Endodermal cell (in vitro differentiated cells): ENCODE measurements around the gene IL36B. TPM values are rescaled to one million over a fixed set of nuclear protein-coding genes. Genes with fewer than 3 reads are reported as not detected.

Experiments
- DNase-seq: peaks from one replicate; pipeline ENCODE4 v3.0.0-alpha.2; 2017
- H3K27ac ChIP-seq: 2 replicates; pipeline ENCODE4 v1.5.1; 2013; ENCODE audit warnings: mild to moderate bottlenecking, low read depth, low read length, moderate library complexity
- H3K27me3 ChIP-seq: 2 replicates; pipeline ENCODE4 v1.6.1; 2013; ENCODE audit warnings: mild to moderate bottlenecking, low read length, moderate library complexity; ENCODE audit not compliant: insufficient read depth, control insufficient read depth, poor library complexity, severe bottlenecking
- H3K36me3 ChIP-seq: 2 replicates; pipeline ENCODE4 v1.7.0; 2013; ENCODE audit warnings: mild to moderate bottlenecking, low read length, moderate library complexity; ENCODE audit not compliant: control insufficient read depth, insufficient read depth
- H3K4me1 ChIP-seq: one replicate; pipeline ENCODE4 v1.7.0; 2013; ENCODE audit warnings: low read length; ENCODE audit not compliant: control insufficient read depth, insufficient read depth
- H3K4me3 ChIP-seq: 2 replicates; pipeline ENCODE4 v1.5.1; 2013; ENCODE audit warnings: mild to moderate bottlenecking, low read length, moderate library complexity
- H3K9ac ChIP-seq: 2 replicates; pipeline ENCODE4 v1.6.1; 2013; ENCODE audit warnings: mild to moderate bottlenecking, low read length, moderate library complexity; ENCODE audit not compliant: poor library complexity, severe bottlenecking; ENCODE audit errors: extremely low read depth
- H3K9me3 ChIP-seq: 2 replicates; pipeline ENCODE4 v1.6.1; 2013; ENCODE audit warnings: mild to moderate bottlenecking, low read length, moderate library complexity; ENCODE audit not compliant: control insufficient read depth
- H3K27ac Mint-ChIP-seq: 2 replicates; pipeline ENCODE4 v1.8.0; 2020; ENCODE audit warnings: mixed read lengths
- H3K27me3 Mint-ChIP-seq: 2 replicates; pipeline ENCODE4 v1.8.0; 2021; ENCODE audit warnings: mild to moderate bottlenecking, mixed read lengths; ENCODE audit not compliant: insufficient read depth
- H3K36me3 Mint-ChIP-seq: 2 replicates; pipeline ENCODE4 v1.8.0; 2020; ENCODE audit warnings: low read depth, mixed read lengths
- H3K4me1 Mint-ChIP-seq: 2 replicates; pipeline ENCODE4 v1.8.0; 2020; ENCODE audit warnings: mixed read lengths
- H3K4me3 Mint-ChIP-seq: 2 replicates; pipeline ENCODE4 v1.8.0; 2020; ENCODE audit warnings: mild to moderate bottlenecking, moderate library complexity, mixed read lengths
- H3K9me3 Mint-ChIP-seq: 2 replicates; pipeline ENCODE4 v1.8.0; 2020; ENCODE audit warnings: mild to moderate bottlenecking, mixed read lengths
- CTCF ChIP-seq: fragments of 200-600 bp; sonication (generic); conservative IDR thresholded peaks from 2 replicates; pipeline ENCODE4 v1.5.0; 2021; ENCODE audit warnings: antibody characterized with exemption, mild to moderate bottlenecking
- WGBS, 2 experiments: methylation state at CpG; one replicate each; pipeline versions ENCODE4 v1.1.5 to v1.1.7; 2013; ENCODE audit warnings: missing lambda C conversion rate in 2 of 2, mixed read lengths in 1 of 2; ENCODE audit not compliant: insufficient coverage in 1 of 2, insufficient read length in 1 of 2; 5-methylcytosine and 5-hydroxymethylcytosine counted together
- total RNA-seq, 2 donors: library from RNA; stranded (reverse); fragmentation: NEBNext Ultra II Directional in 1 of 2; extraction: Animal tissue kit (Norgen Biotek cat#: 25700) in 1 of 2; gene quantifications; 2 replicates in 1 of 2; 3 replicates in 1 of 2; pipeline ENCODE4 v1.2.1, GENCODE V29; 2021

Gene IL36B
- total RNA-seq, 2 donors from 2014 or later, result not detected

DNA sequence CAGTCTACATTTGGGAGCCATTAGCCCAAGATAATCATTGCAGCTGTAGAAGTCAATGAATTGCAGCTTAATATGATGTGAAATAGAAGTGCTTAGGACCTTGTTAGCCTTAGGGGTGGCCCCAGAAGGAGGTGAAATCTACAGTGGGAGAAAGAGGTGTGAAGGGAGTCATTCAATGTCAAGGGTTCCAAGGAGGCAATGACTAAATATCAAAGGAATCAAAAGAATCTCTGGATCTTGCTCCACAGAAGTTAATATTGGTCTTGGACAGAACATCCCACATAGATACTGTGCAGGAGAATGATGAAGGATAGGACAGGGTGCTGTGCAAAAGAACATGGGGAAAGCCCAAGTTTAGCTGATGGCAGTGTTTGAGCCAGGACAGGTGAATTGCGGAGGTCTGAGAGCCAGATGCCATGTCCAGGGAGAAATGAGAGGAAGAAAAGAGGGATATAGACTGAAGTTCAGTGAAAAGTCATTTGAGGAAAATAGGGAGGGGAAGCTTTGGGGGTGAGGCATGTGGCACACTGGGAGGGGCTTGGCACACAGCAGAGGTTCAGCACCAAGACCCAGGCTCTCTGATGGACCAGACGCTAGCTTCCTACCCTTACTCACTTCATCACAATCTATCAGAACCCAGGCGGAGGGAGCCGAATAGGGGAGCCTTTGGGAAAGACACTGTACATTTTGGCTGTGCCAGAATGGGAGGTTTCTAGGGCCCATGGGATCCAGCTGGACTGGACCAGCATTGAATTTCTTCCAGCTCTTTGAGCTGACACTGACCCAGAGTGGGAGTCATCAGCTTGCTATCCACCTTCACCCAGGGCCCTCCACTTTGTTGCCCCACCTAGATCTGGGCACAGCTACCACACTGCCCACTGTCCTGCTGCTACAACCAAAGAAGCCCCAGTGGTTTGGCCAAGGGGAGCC is 17.3 kb upstream of the IL36B start:
- H3K9ac ChIP-seq, result no peak overlapping the region
- no peaks in the 10 kb centered on the region for H3K36me3 Mint-ChIP-seq
- H3K27me3 ChIP-seq, result no peaks in the 10 kb centered on the region
- no peak overlapping the region for H3K27ac Mint-ChIP-seq
- H3K27me3 Mint-ChIP-seq, result peaks cover 29% of the 10 kb centered on the region
- no peak overlapping the region for H3K4me3 Mint-ChIP-seq
- H3K36me3 ChIP-seq, result no peaks in the 10 kb centered on the region
- H3K4me1 Mint-ChIP-seq, result peaks cover 6% of the 10 kb centered on the region
- no peak for TF ChIP-seq CTCF
- no peak overlapping the region for H3K27ac ChIP-seq
- no peak overlapping the region for H3K4me3 ChIP-seq
- H3K9me3 ChIP-seq, result peaks cover 8% of the 10 kb centered on the region
- peaks cover 5% of the 10 kb centered on the region for H3K9me3 Mint-ChIP-seq
- peaks cover 6% of the 10 kb centered on the region for H3K4me1 ChIP-seq
- 88 to 100% methylated on average over 1 to 4 of the region's 4 CpGs for WGBS, 2 experiments
- DNase-seq, result no peak

GRCh38 chr2:113068706-113069485 is 16.2 kb upstream of the IL36B start:
- 61 to 63% methylated on average over 4 of the region's 5 CpGs for WGBS, 2 experiments
- peaks cover 6% of the 10 kb centered on the region for H3K4me1 Mint-ChIP-seq
- no peaks in the 10 kb centered on the region for H3K36me3 ChIP-seq
- peaks cover 11% of the 10 kb centered on the region for H3K9me3 ChIP-seq
- H3K36me3 Mint-ChIP-seq, result no peaks in the 10 kb centered on the region
- peaks cover 5% of the 10 kb centered on the region for H3K9me3 Mint-ChIP-seq
- DNase-seq, result no peak
- no peak overlapping the region for H3K9ac ChIP-seq
- no peak for TF ChIP-seq CTCF
- H3K27ac ChIP-seq, result no peak overlapping the region
- peaks cover 6% of the 10 kb centered on the region for H3K4me1 ChIP-seq
- no peak overlapping the region for H3K4me3 ChIP-seq
- no peaks in the 10 kb centered on the region for H3K27me3 ChIP-seq
- peaks cover 36% of the 10 kb centered on the region for H3K27me3 Mint-ChIP-seq
- no peak overlapping the region for H3K4me3 Mint-ChIP-seq
- H3K27ac Mint-ChIP-seq, result no peak overlapping the region

- no peaks in the 10 kb centered on the region for H3K27me3 ChIP-seq
- Mint-ChIP-seq H3K4me3 (no peak overlapping the region), H3K27me3 (peaks cover 34% of the 10 kb centered on the region), H3K27ac (no peak overlapping the region), H3K36me3 (no peaks in the 10 kb centered on the region), H3K4me1 (peaks cover 6% of the 10 kb centered on the region), H3K9me3 (peaks cover 5% of the 10 kb centered on the region)
- H3K4me1 ChIP-seq, result peaks cover 6% of the 10 kb centered on the region
- H3K9ac ChIP-seq, result no peak overlapping the region
- no peak overlapping the region for H3K4me3 ChIP-seq
- no peaks in the 10 kb centered on the region for H3K36me3 ChIP-seq
- H3K27ac ChIP-seq, result no peak overlapping the region
- WGBS, 2 experiments, result 75% methylated on average over 2 of the region's 2 CpGs; no CpG with 5 or more reads in 1 of the 2 experiments
- TF ChIP-seq CTCF, result no peak
- peaks cover 11% of the 10 kb centered on the region for H3K9me3 ChIP-seq
- DNase-seq, result no peak
Observed at GRCh38 chr2:113068249-113068648, 15.6 kb upstream of the IL36B start.
